Ascending aorta (tissue), 2 donors: Measurements from ENCODE around the gene UBN1. TPM values are rescaled to one million over a fixed set of nuclear protein-coding genes. Genes with fewer than 3 reads are reported as not detected.

ENCODE experiments used
- DNase-seq, 2 donors: peaks; one replicate each; pipeline ENCODE4 v3.0.0-alpha.2; 2019; ENCODE audit warnings: low spot score in 2 of 2
- H3K27ac ChIP-seq, 2 donors: fragments of 200-600 bp; sonication (generic); one replicate each; pipeline ENCODE4 v1.5.1; 2016 to 2017; ENCODE audit warnings: mild to moderate bottlenecking in 1 of 2
- H3K27me3 ChIP-seq: fragments of 200-600 bp; sonication (generic); one replicate; pipeline ENCODE4 v1.5.1; 2017
- H3K36me3 ChIP-seq, 2 donors: fragments of 200-600 bp; sonication (generic); one replicate each; pipeline ENCODE4 v1.5.1; 2016
- H3K4me1 ChIP-seq, 2 donors: fragments of 200-600 bp; sonication (generic); one replicate each; pipeline ENCODE4 v1.5.1; 2016 to 2017; ENCODE audit warnings: mild to moderate bottlenecking in 1 of 2
- H3K4me3 ChIP-seq, 2 donors: fragments of 200-600 bp; sonication (generic); one replicate each; pipeline ENCODE4 v1.5.1; 2016 to 2017; ENCODE audit warnings: mild to moderate bottlenecking in 1 of 2
- H3K9me3 ChIP-seq, 2 donors: fragments of 200-600 bp; sonication (generic); one replicate each; pipeline ENCODE4 v1.5.1; 2016
- intact Hi-C: fragments of 100-400 bp; cut with DNase I; formaldehyde crosslinking; loops from one replicate; pipeline ENCODE4 v1.15.1; 2023
- total RNA-seq: library from RNA; depleted of rRNA; stranded (reverse); fragments of >200 nt; gene quantifications from one replicate; pipeline ENCODE4 v1.1.0, GENCODE V29; 2016
- TF ChIP-seq, protein P1 (sequence below), 3 experiments: fragments of 200-600 bp in 2 of 3; fragments of 450-650 bp in 1 of 3; sonication (generic) in 2 of 3; IDR thresholded peaks; one replicate each; pipeline ENCODE4 v1.5.1; 2016 to 2019; ENCODE audit warnings: antibody characterized with exemption in 3 of 3, mild to moderate bottlenecking in 1 of 3, moderate library complexity in 1 of 3

Gene UBN1
- total RNA-seq, 1 donor from 2014 or later = 31.8 TPM

DNA sequence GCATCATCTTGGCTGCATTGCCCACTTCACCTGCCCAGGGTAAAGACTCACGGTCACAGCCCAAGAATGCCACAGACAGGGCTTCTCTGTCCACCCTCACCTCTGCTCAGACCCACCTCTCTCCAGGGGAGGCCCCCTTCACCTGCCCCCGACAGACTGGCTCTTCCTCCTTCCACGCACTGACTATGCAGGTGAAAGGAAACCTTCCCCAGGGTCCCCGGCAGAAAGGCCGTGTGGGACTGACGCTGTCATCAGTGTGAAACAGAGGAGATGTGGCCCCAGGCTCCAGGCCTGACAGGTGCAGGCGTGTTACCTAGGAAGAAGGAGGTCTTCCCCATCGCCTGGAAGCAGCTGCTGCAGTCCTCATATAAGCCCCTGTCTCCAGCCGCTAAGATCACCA lies 35.5 kb upstream of the UBN1 start:
- no peak overlapping the region for H3K27ac ChIP-seq
- DNase-seq = no peak
- no peaks in the 10 kb centered on the region for H3K27me3 ChIP-seq
- intact Hi-C loops = no loop called here
- TF ChIP-seq, protein P1, sequence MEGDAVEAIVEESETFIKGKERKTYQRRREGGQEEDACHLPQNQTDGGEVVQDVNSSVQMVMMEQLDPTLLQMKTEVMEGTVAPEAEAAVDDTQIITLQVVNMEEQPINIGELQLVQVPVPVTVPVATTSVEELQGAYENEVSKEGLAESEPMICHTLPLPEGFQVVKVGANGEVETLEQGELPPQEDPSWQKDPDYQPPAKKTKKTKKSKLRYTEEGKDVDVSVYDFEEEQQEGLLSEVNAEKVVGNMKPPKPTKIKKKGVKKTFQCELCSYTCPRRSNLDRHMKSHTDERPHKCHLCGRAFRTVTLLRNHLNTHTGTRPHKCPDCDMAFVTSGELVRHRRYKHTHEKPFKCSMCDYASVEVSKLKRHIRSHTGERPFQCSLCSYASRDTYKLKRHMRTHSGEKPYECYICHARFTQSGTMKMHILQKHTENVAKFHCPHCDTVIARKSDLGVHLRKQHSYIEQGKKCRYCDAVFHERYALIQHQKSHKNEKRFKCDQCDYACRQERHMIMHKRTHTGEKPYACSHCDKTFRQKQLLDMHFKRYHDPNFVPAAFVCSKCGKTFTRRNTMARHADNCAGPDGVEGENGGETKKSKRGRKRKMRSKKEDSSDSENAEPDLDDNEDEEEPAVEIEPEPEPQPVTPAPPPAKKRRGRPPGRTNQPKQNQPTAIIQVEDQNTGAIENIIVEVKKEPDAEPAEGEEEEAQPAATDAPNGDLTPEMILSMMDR (IDR thresholded peaks at IDR 0.05) = no peak
- no peaks in the 10 kb centered on the region for H3K9me3 ChIP-seq
- peaks cover 70 to 96% of the 10 kb centered on the region in 2 donors for H3K36me3 ChIP-seq
- H3K4me1 ChIP-seq = no peaks in the 10 kb centered on the region
- H3K4me3 ChIP-seq = no peak overlapping the region

- peaks cover 77 to 98% of the 10 kb centered on the region in 2 donors for H3K36me3 ChIP-seq
- TF ChIP-seq, protein P1 (IDR thresholded peaks at IDR 0.05) = no peak
- H3K9me3 ChIP-seq = no peaks in the 10 kb centered on the region
- no peak for DNase-seq
- H3K4me3 ChIP-seq = no peak overlapping the region
- H3K27me3 ChIP-seq = no peaks in the 10 kb centered on the region
- H3K27ac ChIP-seq = no peak overlapping the region
- H3K4me1 ChIP-seq = no peaks in the 10 kb centered on the region
- intact Hi-C loops = no loop called here
Observed at GRCh38 chr16:4813251-4814003, 33.9 kb upstream of the UBN1 start.

GRCh38 chr16:4814046-4814445 lies 33.2 kb upstream of the UBN1 start:
- H3K9me3 ChIP-seq = no peaks in the 10 kb centered on the region
- DNase-seq = no peak
- no peaks in the 10 kb centered on the region for H3K27me3 ChIP-seq
- intact Hi-C loops = no loop called here
- H3K36me3 ChIP-seq = peaks cover 83 to 98% of the 10 kb centered on the region in 2 donors
- no peak overlapping the region for H3K4me3 ChIP-seq
- no peak overlapping the region for H3K27ac ChIP-seq
- H3K4me1 ChIP-seq = no peaks in the 10 kb centered on the region
- TF ChIP-seq, protein P1 (IDR thresholded peaks at IDR 0.05) = no peak

DNA sequence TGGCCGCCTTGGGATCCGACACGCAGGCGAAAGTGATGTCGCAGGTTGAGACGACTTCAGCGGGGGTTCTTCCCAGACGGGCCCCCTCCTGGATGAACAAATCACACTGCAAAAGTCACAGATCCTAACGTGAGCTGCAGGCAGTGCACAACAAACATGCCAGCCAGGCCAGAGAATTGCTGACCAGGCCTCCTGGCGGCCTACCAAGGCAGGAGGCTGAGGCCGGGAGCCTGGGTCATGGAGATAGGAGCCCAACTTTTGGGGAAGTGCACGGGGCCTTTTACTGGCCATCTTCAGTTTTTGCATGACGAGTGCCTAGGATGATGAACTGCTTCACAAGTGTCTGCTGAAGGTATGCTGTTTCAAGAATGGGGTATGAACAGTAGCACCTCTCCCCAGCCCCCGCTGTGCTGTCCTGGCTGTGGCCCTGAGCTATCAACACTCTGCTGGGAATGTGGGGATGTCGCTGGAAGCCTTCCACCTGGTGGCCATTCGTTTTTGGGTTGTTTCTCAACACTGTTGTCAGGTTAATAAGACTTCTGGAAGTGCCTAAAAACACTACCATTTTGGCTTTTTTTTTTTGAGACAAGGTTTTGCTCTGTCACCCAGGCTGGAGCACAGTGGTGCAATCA lies 32.6 kb upstream of the UBN1 start:
- Histone ChIP-seq H3K4me3 (no peak overlapping the region), H3K36me3 (peaks cover 83 to 98% of the 10 kb centered on the region in 2 donors), H3K4me1 (no peaks in the 10 kb centered on the region), H3K9me3 (no peaks in the 10 kb centered on the region), H3K27ac (no peak overlapping the region), H3K27me3 (no peaks in the 10 kb centered on the region)
- TF ChIP-seq, protein P1 (IDR thresholded peaks at IDR 0.05) = no peak
- DNase-seq = no peak
- intact Hi-C loops = no loop called here

GRCh38 chr16:4820652-4821051 lies 26.6 kb upstream of the UBN1 start:
- no peaks in the 10 kb centered on the region for H3K9me3 ChIP-seq
- TF ChIP-seq, protein P1 (IDR thresholded peaks at IDR 0.05) = no peak
- peaks cover 79 to 99% of the 10 kb centered on the region in 2 donors for H3K36me3 ChIP-seq
- no peaks in the 10 kb centered on the region for H3K27me3 ChIP-seq
- no peak overlapping the region for H3K4me3 ChIP-seq
- intact Hi-C loops = no loop called here
- no peak overlapping the region for H3K27ac ChIP-seq
- no peaks in the 10 kb centered on the region for H3K4me1 ChIP-seq
- no peak for DNase-seq
